HL-60 (cell line): Measurements from ENCODE around the gene SUSD1.

Experiments
- DNase-seq, 2 experiments: peaks; one replicate each; pipeline ENCODE4 v3.0.0-alpha.2; 2010 to 2020; ENCODE audit warnings: low read depth in 1 of 2, low spot score in 1 of 2
- H3K27ac ChIP-seq: fragments of 250-450 bp; sonication (Bioruptor Pico); replicated peaks from 2 replicates; pipeline ENCODE4 v1.5.1; 2020; ENCODE audit warnings: mild to moderate bottlenecking, moderate library complexity
- H3K27me3 ChIP-seq: fragments of 250-450 bp; sonication (Bioruptor Pico); 2 replicates; pipeline ENCODE4 v1.5.1; 2021; ENCODE audit warnings: mild to moderate bottlenecking, moderate library complexity; ENCODE audit not compliant: insufficient read depth, poor library complexity, severe bottlenecking
- H3K4me3 ChIP-seq: replicated peaks from 2 replicates; pipeline ENCODE4 v1.5.1; 2011; ENCODE audit warnings: mild to moderate bottlenecking, control low read depth, low read length; ENCODE audit not compliant: insufficient read depth
- GABPA ChIP-seq: IDR thresholded peaks from 2 replicates; pipeline ENCODE4 v1.6.1; 2012; ENCODE audit warnings: low read depth
- POLR2AphosphoS5 ChIP-seq: IDR thresholded peaks from 2 replicates; pipeline ENCODE4 v1.6.1; 2012; ENCODE audit warnings: low read depth
- SPI1 ChIP-seq: IDR thresholded peaks from 2 replicates; pipeline ENCODE4 v1.6.1; 2012; ENCODE audit warnings: low read depth, mild to moderate bottlenecking, borderline replicate concordance
- TF ChIP-seq, protein P1 (sequence below): IDR thresholded peaks from one replicate; pipeline ENCODE4 v1.5.1; 2011; ENCODE audit warnings: low read length, control low read depth, inconsistent platforms; ENCODE audit not compliant: insufficient read depth
- TF ChIP-seq, protein P2 (sequence below): IDR thresholded peaks from 2 replicates; pipeline ENCODE4 v1.6.1; 2012; ENCODE audit warnings: low read depth; ENCODE audit not compliant: insufficient replicate concordance

SUSD1 gene

DNA sequence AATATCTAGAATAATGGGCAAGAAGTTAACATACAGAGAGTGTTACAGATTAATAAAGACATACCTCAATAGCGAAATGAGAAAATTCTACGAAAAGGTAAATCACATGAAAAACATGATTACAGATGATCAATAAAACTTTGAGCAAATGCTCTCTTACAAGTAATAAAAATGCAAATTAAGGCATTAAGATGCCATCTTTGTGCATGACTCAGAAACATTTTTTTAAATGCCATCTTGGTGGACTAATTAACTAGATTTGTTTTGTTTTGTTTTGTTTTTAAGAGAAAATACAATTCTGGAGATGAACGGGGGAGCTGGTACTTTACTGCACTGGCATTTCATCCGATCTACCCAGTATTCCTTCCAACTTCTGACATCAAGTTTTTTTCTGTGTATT lies 130.2 kb downstream of the SUSD1 start:
- no peak overlapping the region for H3K4me3 ChIP-seq
- DNase-seq: no peak
- no peak for TF ChIP-seq POLR2AphosphoS5
- TF ChIP-seq SPI1: no peak
- TF ChIP-seq, protein P1, sequence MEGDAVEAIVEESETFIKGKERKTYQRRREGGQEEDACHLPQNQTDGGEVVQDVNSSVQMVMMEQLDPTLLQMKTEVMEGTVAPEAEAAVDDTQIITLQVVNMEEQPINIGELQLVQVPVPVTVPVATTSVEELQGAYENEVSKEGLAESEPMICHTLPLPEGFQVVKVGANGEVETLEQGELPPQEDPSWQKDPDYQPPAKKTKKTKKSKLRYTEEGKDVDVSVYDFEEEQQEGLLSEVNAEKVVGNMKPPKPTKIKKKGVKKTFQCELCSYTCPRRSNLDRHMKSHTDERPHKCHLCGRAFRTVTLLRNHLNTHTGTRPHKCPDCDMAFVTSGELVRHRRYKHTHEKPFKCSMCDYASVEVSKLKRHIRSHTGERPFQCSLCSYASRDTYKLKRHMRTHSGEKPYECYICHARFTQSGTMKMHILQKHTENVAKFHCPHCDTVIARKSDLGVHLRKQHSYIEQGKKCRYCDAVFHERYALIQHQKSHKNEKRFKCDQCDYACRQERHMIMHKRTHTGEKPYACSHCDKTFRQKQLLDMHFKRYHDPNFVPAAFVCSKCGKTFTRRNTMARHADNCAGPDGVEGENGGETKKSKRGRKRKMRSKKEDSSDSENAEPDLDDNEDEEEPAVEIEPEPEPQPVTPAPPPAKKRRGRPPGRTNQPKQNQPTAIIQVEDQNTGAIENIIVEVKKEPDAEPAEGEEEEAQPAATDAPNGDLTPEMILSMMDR: no peak
- TF ChIP-seq, protein P2, sequence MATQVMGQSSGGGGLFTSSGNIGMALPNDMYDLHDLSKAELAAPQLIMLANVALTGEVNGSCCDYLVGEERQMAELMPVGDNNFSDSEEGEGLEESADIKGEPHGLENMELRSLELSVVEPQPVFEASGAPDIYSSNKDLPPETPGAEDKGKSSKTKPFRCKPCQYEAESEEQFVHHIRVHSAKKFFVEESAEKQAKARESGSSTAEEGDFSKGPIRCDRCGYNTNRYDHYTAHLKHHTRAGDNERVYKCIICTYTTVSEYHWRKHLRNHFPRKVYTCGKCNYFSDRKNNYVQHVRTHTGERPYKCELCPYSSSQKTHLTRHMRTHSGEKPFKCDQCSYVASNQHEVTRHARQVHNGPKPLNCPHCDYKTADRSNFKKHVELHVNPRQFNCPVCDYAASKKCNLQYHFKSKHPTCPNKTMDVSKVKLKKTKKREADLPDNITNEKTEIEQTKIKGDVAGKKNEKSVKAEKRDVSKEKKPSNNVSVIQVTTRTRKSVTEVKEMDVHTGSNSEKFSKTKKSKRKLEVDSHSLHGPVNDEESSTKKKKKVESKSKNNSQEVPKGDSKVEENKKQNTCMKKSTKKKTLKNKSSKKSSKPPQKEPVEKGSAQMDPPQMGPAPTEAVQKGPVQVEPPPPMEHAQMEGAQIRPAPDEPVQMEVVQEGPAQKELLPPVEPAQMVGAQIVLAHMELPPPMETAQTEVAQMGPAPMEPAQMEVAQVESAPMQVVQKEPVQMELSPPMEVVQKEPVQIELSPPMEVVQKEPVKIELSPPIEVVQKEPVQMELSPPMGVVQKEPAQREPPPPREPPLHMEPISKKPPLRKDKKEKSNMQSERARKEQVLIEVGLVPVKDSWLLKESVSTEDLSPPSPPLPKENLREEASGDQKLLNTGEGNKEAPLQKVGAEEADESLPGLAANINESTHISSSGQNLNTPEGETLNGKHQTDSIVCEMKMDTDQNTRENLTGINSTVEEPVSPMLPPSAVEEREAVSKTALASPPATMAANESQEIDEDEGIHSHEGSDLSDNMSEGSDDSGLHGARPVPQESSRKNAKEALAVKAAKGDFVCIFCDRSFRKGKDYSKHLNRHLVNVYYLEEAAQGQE: no peak
- no peak for TF ChIP-seq GABPA
- no peak overlapping the region for H3K27ac ChIP-seq
- H3K27me3 ChIP-seq: no peaks in the 10 kb centered on the region

DNA sequence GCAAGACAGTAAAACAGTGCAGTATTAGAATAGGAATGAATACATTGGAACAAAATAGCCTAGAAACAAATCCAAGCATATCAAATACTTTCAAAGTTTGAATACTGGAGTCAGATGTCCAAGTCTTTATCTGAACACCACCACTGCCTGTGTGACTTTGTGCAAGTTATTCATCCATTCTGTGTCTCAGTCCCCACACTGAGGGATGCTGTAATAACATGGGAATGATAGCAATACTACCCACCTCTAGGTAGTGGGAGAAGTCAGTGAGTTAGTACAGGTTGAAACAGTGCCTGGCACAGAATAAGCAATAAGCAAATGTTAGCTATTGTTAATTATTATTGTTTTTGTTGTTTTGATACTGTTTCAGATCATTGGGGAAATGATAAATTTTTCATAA lies 130.9 kb downstream of the SUSD1 start:
- H3K27me3 ChIP-seq: no peaks in the 10 kb centered on the region
- TF ChIP-seq, protein P1: no peak
- DNase-seq: no peak
- H3K27ac ChIP-seq: no peak overlapping the region
- no peak overlapping the region for H3K4me3 ChIP-seq

DNA sequence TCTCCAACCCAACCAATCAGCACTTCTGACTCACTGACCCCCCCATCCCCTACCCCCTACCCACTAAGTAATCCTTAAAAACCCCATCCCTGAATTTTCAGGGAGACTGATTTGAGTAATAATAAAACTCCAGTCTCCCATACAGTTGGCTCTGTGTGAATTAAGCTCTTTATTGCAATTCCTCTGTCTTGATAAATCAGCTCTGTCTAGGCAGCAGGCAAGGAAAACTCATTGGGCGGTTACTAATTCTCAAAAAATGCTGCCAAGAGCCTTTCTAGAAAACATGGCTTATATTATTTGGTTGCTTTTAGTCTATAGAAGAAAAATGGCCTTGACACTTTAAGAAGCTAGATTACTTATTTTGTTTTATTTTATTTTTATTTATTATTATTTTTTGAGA lies 131.7 kb downstream of the SUSD1 start:
- Histone ChIP-seq H3K4me3 (no peak overlapping the region), H3K27ac (no peak overlapping the region), H3K27me3 (no peaks in the 10 kb centered on the region)
- TF ChIP-seq, protein P2: no peak
- DNase-seq: no peak

DNA sequence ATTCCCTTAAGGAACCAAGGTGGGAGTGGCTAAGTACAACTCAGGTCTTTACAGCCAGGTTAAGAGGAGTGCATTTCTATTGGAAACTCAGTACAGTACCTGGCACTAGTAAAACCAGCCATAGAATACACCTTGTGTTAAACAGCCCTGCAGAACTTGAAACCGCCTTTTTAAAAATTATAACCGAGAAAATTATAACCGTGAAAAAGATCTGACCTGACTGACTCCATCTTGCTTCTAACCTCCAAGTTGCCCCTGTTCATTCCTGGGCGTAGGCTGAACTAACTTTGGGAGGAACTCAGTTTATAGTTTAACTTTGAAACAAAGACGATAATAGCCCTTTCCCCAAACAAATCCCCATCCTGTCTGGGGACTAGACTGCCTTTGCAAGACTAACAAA lies 132.3 kb downstream of the SUSD1 start:
- Histone ChIP-seq H3K4me3 (no peak overlapping the region), H3K27me3 (no peaks in the 10 kb centered on the region), H3K27ac (no peak overlapping the region)
- no peak for DNase-seq
- no peak for TF ChIP-seq SPI1
- TF ChIP-seq, protein P2: no peak
- no peak for TF ChIP-seq POLR2AphosphoS5
- TF ChIP-seq, protein P1: no peak
- no peak for TF ChIP-seq GABPA
